HG03097 (cell line): ENCODE results near the gene P2RX5.

Experiments
- ATAC-seq: cut with Tn5 transposase; IDR thresholded peaks from one replicate; pipeline ENCODE4 v1.9.1; 2021; ENCODE audit not compliant: unreplicated experiment, low FRiP score

The P2RX5 gene

DNA sequence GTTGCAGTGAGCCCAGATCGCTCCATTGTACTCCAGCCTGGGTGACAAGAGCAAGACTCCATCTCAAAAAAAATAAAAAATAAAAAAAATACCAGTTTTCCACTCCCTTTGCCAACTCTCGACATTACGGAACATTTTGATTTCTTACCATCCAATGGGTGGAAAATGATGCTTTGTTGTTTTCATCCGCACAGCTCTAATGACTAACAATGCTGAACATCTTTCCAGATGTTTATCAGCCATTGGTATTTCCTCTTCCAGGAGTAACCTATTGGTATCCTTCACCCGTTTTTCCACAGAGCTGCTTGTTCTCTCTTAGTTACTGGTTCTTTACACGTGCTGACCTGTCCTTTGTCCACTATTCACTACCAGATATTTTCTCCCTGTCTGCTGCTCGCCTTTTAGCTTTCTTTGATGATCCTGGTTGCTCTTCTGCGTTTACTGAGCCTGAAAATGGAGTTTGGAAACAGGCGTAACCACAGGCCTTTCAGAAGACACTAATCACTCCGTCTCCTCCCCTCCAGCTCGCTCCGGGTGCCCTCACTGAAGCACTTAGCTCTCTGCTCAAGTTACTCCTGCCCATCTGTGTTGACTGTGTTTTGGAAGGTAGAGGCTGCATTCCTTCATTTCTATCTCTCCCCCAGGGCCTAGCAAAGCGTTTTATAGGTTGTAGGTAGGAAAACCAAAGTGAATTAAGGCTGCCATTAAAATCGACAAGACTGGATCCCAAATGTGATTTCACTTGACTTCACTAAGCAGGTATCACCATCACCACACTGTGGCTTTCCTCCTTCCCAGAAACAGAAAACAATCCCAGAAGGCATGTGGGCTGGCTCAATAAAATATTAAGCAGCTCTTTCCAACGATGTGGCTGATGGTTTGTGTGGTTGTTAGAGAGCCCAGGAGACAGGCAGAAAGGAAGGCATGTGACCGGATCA lies 68.9 kb downstream of the P2RX5 start:
- no peak for ATAC-seq
